ENCODE data around the gene RAB24.

- TF ChIP-seq POLR2A (IDR thresholded peaks at IDR 0.05) (no peak), CTCF (IDR thresholded peaks at IDR 0.05) (no peak)
Observed at GRCh38 chr5:177256296-177256695, 47.2 kb downstream of the RAB24 start.
